ENCODE measurements around the gene PSMB4.
"Not testable (repeated sequence)": the region's sequence is repeated elsewhere in the genome, so short reads cannot be mapped to it uniquely, and the experiment has no call there.

Gene PSMB4

DNA sequence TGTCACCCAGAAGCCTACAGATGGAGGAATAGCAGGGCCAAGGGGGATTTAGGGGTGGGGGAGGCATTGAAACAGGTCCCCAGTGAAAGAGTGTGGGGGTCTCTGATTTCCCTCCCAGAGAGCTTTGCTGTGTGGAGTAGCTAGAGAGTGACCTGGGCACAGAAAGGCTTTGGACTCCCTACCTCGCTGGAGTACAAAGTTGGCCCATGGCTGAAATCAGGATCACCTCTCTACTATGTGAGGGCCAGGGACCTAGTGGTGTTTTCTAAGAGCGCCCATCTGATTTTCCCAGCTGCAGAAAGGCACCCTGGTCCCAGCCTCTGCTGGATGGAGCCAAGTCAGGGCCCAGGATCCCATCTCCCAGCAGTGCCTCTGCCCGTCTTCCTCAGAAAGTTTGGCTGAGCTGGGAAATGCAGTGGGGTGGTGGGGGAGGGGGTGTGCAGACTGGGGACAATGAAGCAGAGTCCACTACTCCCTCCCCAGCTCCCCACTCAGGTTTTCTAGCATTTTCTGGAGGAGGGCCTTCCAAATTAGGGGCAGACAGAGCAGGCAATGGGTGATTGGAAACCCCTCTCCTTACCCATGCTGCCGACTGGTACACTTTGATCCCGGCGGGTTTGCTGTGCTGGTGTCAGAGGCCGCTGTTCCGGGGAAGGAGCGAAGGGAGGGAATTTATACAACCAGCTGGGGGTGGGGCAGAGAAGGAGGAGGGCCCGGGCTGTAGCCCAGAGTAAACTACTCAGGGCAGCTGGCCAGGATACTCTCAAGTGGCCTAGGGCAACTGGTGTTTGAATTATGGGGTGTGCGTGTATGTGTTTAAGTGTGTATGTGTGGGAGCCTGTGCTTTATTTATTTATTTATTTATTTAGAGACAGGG lies 27.1 kb upstream of the PSMB4 start, which contains the start of gene SELENBP1:
TSS of gene SELENBP1 (minus strand) at position 648 of the 877 bp plus-strand sequence. CDS start at position 584, 64 bp downstream.
- no peak for DNase-seq (ENCODE audit: low read depth)
- peak within 1 kb of the TSS; percentile 46 for H3K4me3 ChIP-seq (ENCODE audit: low read length)

GRCh38 chr1:151373196-151373595 lies 26.2 kb upstream of the PSMB4 start:
- H3K4me3 ChIP-seq (ENCODE audit: low read length), result no peak overlapping the region
- no peak for TF ChIP-seq CTCF (conservative IDR thresholded peaks at IDR 0.05; ENCODE audit: low read depth, low read length)
- no peak for DNase-seq (ENCODE audit: low read depth)

More for the DNA sequence above, 27.1 kb upstream of the PSMB4 start, which contains the start of gene SELENBP1:
- TF ChIP-seq CTCF (conservative IDR thresholded peaks at IDR 0.05; ENCODE audit: low read depth, low read length), result no peak

- DNase-seq (ENCODE audit: low read depth), result no peak
- no peak overlapping the region for H3K4me3 ChIP-seq (ENCODE audit: low read length)
- TF ChIP-seq CTCF (conservative IDR thresholded peaks at IDR 0.05; ENCODE audit: low read depth, low read length), result no peak
Measured at GRCh38 chr1:151377150-151377884, 22.1 kb upstream of the PSMB4 start.

DNA sequence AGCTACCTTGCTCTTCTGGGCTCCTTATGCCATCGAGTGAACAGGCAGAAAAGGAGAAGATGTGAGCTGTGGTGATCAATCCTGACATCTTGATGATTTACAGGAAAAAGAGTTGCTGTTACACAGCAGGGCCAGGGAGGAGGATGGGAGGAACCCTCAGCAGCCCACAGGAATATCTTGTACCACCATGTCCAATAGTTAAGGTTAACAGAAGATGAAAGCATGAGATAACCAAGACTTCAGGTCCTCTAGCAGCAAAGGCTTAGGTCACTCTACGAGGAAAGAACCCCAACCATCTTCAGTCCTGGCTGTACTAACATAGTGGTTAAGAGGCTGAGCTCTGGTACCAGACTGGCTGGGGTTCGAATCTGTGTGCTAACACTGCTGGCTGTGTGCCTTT lies 14.8 kb upstream of the PSMB4 start:
- H3K4me3 ChIP-seq (ENCODE audit: low read length), result no peak overlapping the region
- TF ChIP-seq CTCF (conservative IDR thresholded peaks at IDR 0.05; ENCODE audit: low read depth, low read length), result no peak

GRCh38 chr1:151386002-151386401 lies 13.4 kb upstream of the PSMB4 start:
- H3K4me3 ChIP-seq (ENCODE audit: low read length), result no peak overlapping the region
- no peak for TF ChIP-seq CTCF (conservative IDR thresholded peaks at IDR 0.05; ENCODE audit: low read depth, low read length)
- no peak for DNase-seq (ENCODE audit: low read depth)

More for the DNA sequence above, 14.8 kb upstream of the PSMB4 start:
- DNase-seq (ENCODE audit: low read depth), result no peak

GRCh38 chr1:151390221-151391078 lies 8.9 kb upstream of the PSMB4 start:
- not testable (repeated sequence) for DNase-seq (ENCODE audit: low read depth); H3K4me3 ChIP-seq (ENCODE audit: low read length)

- no peak for TF ChIP-seq CTCF (conservative IDR thresholded peaks at IDR 0.05; ENCODE audit: low read depth, low read length)
- H3K4me3 ChIP-seq (ENCODE audit: low read length), result no peak overlapping the region
- DNase-seq (ENCODE audit: low read depth), result no peak
Measured at GRCh38 chr1:151391079-151391563, 8.3 kb upstream of the PSMB4 start.
